Mesenchymal stem cell (in vitro differentiated cells and primary cell): ENCODE measurements around the gene OPCML.

Experiments used
- DNase-seq: peaks from one replicate; pipeline ENCODE4 v3.0.0-alpha.2; 2013
- H2AFZ ChIP-seq: one replicate; pipeline ENCODE4 v1.6.1; 2013; ENCODE audit warnings: low read depth, mild to moderate bottlenecking, control low read depth, inconsistent platforms, low read length, moderate library complexity
- H2AK5ac ChIP-seq: 2 replicates; pipeline ENCODE4 v1.6.1; 2013; ENCODE audit warnings: low read length, moderate library complexity, mild to moderate bottlenecking, inconsistent platforms; ENCODE audit not compliant: severe bottlenecking
- H2BK120ac ChIP-seq: one replicate; pipeline ENCODE4 v1.6.1; 2013; ENCODE audit warnings: low read depth, mild to moderate bottlenecking, inconsistent platforms, low read length, moderate library complexity
- H2BK12ac ChIP-seq, 2 experiments: one replicate each; pipeline ENCODE4 v1.6.1; 2013; ENCODE audit warnings: inconsistent platforms in 2 of 2, low read length in 2 of 2, mild to moderate bottlenecking in 2 of 2, moderate library complexity in 2 of 2, control low read depth in 1 of 2
- H2BK15ac ChIP-seq: one replicate; pipeline ENCODE4 v1.6.1; 2013; ENCODE audit warnings: mild to moderate bottlenecking, low read depth, inconsistent platforms; ENCODE audit not compliant: poor library complexity, severe bottlenecking
- H2BK5ac ChIP-seq: 2 replicates; pipeline ENCODE4 v1.6.1; 2013; ENCODE audit warnings: low read depth, mild to moderate bottlenecking, low read length, control low read depth, inconsistent platforms; ENCODE audit not compliant: poor library complexity, severe bottlenecking
- H3K14ac ChIP-seq, 2 experiments: one replicate each; pipeline ENCODE4 v1.6.1; 2013; ENCODE audit warnings: inconsistent platforms in 2 of 2, low read length in 2 of 2, control low read depth in 1 of 2, mild to moderate bottlenecking in 1 of 2, moderate library complexity in 1 of 2
- H3K18ac ChIP-seq, 2 experiments: one replicate each; pipeline ENCODE4 v1.6.1; 2013; ENCODE audit warnings: inconsistent platforms in 2 of 2, low read length in 2 of 2, control low read depth in 1 of 2, low read depth in 1 of 2, mild to moderate bottlenecking in 1 of 2
- H3K23ac ChIP-seq, 2 experiments: one replicate each; pipeline ENCODE4 v1.6.1; 2013; ENCODE audit warnings: inconsistent platforms in 2 of 2, low read length in 2 of 2, mild to moderate bottlenecking in 2 of 2, moderate library complexity in 2 of 2, control low read depth in 1 of 2
- H3K27ac ChIP-seq: 2 replicates; pipeline ENCODE4 v1.5.1; 2013; ENCODE audit warnings: mild to moderate bottlenecking, moderate library complexity, low read length, control low read depth, inconsistent platforms; ENCODE audit not compliant: poor library complexity, severe bottlenecking
- H3K27me3 ChIP-seq, 2 experiments: 2 replicates each; pipeline versions ENCODE4 v1.6.1 to v1.7.0; 2013; ENCODE audit warnings: low read length in 2 of 2, mild to moderate bottlenecking in 2 of 2, moderate library complexity in 2 of 2, control low read depth in 1 of 2, inconsistent platforms in 1 of 2; ENCODE audit not compliant: control insufficient read depth in 1 of 2, insufficient read depth in 1 of 2
- H3K36me3 ChIP-seq, 2 experiments: 2 replicates each; pipeline versions ENCODE4 v1.6.1 to v1.7.0; 2013; ENCODE audit warnings: low read length in 2 of 2, control low read depth in 1 of 2, inconsistent platforms in 1 of 2, low read depth in 1 of 2, mild to moderate bottlenecking in 1 of 2; ENCODE audit not compliant: insufficient read depth in 2 of 2, control insufficient read depth in 1 of 2
- H3K4ac ChIP-seq, 2 experiments: one replicate each; pipeline ENCODE4 v1.6.1; 2013; ENCODE audit warnings: inconsistent platforms in 2 of 2, low read length in 2 of 2, mild to moderate bottlenecking in 2 of 2, moderate library complexity in 2 of 2, control low read depth in 1 of 2, low read depth in 1 of 2
- H3K4me1 ChIP-seq: 2 replicates; pipeline ENCODE4 v1.6.1; 2013; ENCODE audit warnings: low read depth, low read length, control low read depth; ENCODE audit not compliant: control insufficient read depth, insufficient read depth
- H3K4me2 ChIP-seq: 2 replicates; pipeline ENCODE4 v1.6.1; 2013; ENCODE audit warnings: low read length, mild to moderate bottlenecking, inconsistent platforms; ENCODE audit not compliant: poor library complexity, severe bottlenecking
- H3K4me3 ChIP-seq, 2 experiments: 2 replicates each; pipeline versions ENCODE4 v1.5.1 to v1.7.0; 2013; ENCODE audit warnings: low read length in 2 of 2, mild to moderate bottlenecking in 2 of 2, control low read depth in 1 of 2, low read depth in 1 of 2; ENCODE audit not compliant: insufficient read depth in 1 of 2
- H3K79me1 ChIP-seq: replicated peaks from 2 replicates; pipeline ENCODE4 v1.6.1; 2013; ENCODE audit warnings: mild to moderate bottlenecking, control low read depth, low read length, inconsistent platforms; ENCODE audit not compliant: poor library complexity, severe bottlenecking
- H3K9ac ChIP-seq: 2 replicates; pipeline ENCODE4 v1.7.0; 2013; ENCODE audit warnings: mild to moderate bottlenecking, low read length, moderate library complexity
- H3K9me3 ChIP-seq: 2 replicates; pipeline ENCODE4 v1.7.0; 2013; ENCODE audit warnings: mild to moderate bottlenecking, low read length; ENCODE audit not compliant: control insufficient read depth
- H4K8ac ChIP-seq: one replicate; pipeline ENCODE4 v1.6.1; 2013; ENCODE audit warnings: inconsistent platforms, mild to moderate bottlenecking, low read length, moderate library complexity
- H4K91ac ChIP-seq: one replicate; pipeline ENCODE4 v1.6.1; 2013; ENCODE audit warnings: mild to moderate bottlenecking, low read length, inconsistent platforms
- WGBS: methylation state at CpG from one replicate; pipeline ENCODE4 v1.1.7; 2013; ENCODE audit warnings: mixed read lengths; 5-methylcytosine and 5-hydroxymethylcytosine counted together

The OPCML gene

DNA sequence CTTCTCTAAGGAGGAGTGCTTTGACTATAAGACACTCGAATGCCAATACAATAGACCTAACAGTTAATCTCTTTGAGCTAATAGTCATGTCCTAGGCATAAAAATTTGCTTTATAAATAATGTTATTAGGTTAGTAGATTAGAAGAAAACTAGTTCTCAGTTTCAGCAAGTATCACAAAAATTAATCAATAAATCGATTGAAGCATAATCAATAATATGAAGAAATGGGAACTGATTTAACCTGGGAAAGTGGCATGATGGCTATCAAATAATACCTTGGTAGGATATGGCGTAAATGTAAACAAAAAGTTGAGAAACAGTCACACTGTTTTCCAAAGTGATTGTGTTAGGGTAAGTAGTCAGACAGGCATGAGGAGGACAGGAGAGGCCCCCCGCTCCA lies 676.3 kb downstream of the OPCML start:
- Histone ChIP-seq H3K9me3 (peaks cover 8% of the 10 kb centered on the region), H2BK15ac (no peak overlapping the region), H4K8ac (no peak overlapping the region), H2AFZ (no peak overlapping the region), H3K4me1 (no peaks in the 10 kb centered on the region), H2BK120ac (no peak overlapping the region), H3K36me3 (no peaks in the 10 kb centered on the region), H3K9ac (no peak overlapping the region), H3K4ac (no peak overlapping the region), H2BK12ac (no peak overlapping the region), H3K79me1 (no peaks in the 10 kb centered on the region), H3K4me3 (no peak overlapping the region), H3K27me3 (no peaks in the 10 kb centered on the region), H3K4me2 (no peak overlapping the region), H2BK5ac (no peak overlapping the region), H4K91ac (no peak overlapping the region), H3K18ac (no peak overlapping the region), H2AK5ac (no peak overlapping the region), H3K14ac (no peak overlapping the region), H3K23ac (no peak overlapping the region), H3K27ac (no peak overlapping the region)
- WGBS = 92% methylated on average over 3 of the region's 4 CpGs
- DNase-seq = no peak

DNA sequence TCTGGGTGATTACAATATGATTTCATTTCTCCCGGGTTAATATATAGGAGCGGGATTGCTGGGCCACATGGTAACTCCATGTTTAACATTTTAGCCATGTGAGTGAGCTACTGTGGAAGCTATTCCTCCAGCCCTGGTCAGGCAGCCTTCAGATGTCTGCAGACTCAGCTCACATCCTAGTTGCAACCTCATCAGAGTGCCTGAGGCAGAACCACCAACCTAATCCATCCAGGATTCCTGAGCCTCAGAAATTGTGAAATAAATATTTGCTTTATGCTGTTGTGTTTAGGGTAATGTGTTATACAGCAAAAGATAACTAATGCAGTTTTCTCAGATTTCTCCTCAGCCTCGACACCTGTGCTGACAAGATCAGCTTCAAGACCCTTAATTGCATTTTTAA lies 676.8 kb downstream of the OPCML start:
- no peak overlapping the region for H3K4me2 ChIP-seq
- no peaks in the 10 kb centered on the region for H3K36me3 ChIP-seq
- DNase-seq = no peak
- H2BK15ac ChIP-seq = no peak overlapping the region
- H3K23ac ChIP-seq = no peak overlapping the region
- H2AFZ ChIP-seq = no peak overlapping the region
- no peak overlapping the region for H3K4me3 ChIP-seq
- 100% methylated on average over 2 of the region's 3 CpGs for WGBS
- no peak overlapping the region for H2AK5ac ChIP-seq
- H3K27ac ChIP-seq = no peak overlapping the region
- H3K9ac ChIP-seq = no peak overlapping the region
- no peak overlapping the region for H2BK5ac ChIP-seq
- no peak overlapping the region for H3K18ac ChIP-seq
- H3K27me3 ChIP-seq = no peaks in the 10 kb centered on the region
- peaks cover 8% of the 10 kb centered on the region for H3K9me3 ChIP-seq
- no peak overlapping the region for H2BK12ac ChIP-seq
- H2BK120ac ChIP-seq = no peak overlapping the region
- no peaks in the 10 kb centered on the region for H3K79me1 ChIP-seq
- H3K14ac ChIP-seq = no peak overlapping the region
- no peak overlapping the region for H4K91ac ChIP-seq
- H4K8ac ChIP-seq = no peak overlapping the region
- H3K4ac ChIP-seq = no peak overlapping the region
- H3K4me1 ChIP-seq = no peaks in the 10 kb centered on the region

DNA sequence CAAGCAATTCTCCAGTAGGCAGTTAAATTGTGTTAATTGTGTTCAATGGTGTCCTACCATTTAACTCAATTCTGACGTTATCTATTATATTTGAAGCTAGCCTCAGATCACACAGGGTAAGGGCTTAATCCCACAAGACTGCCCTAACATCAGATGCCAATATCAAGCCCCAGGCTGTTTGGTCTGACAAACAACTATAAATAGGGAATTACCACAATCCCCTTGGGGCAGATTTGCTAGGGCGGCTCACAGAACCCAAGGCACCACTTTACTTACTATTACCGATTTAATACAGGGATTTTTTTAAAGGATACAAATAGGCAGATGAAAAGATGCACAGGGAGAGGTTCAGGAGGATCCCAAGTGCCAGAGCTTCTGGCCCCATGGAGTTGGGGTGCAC lies 678.4 kb downstream of the OPCML start:
- no peak overlapping the region for H2BK120ac ChIP-seq
- no peak overlapping the region for H4K91ac ChIP-seq
- peaks cover 8% of the 10 kb centered on the region for H3K9me3 ChIP-seq
- H3K4me1 ChIP-seq = no peaks in the 10 kb centered on the region
- no peak overlapping the region for H3K4ac ChIP-seq
- DNase-seq = no peak
- 90% methylated on average over 3 of the region's 3 CpGs for WGBS
- no peak overlapping the region for H3K23ac ChIP-seq
- no peak overlapping the region for H3K14ac ChIP-seq
- no peak overlapping the region for H2BK15ac ChIP-seq
- no peak overlapping the region for H3K27ac ChIP-seq
- no peak overlapping the region for H3K4me2 ChIP-seq
- no peak overlapping the region for H4K8ac ChIP-seq
- no peaks in the 10 kb centered on the region for H3K79me1 ChIP-seq
- no peaks in the 10 kb centered on the region for H3K36me3 ChIP-seq
- H2AFZ ChIP-seq = no peak overlapping the region
- no peak overlapping the region for H3K18ac ChIP-seq
- peaks cover 0 to 3% of the 10 kb centered on the region in 2 experiments for H3K27me3 ChIP-seq
- H2BK5ac ChIP-seq = no peak overlapping the region
- H2AK5ac ChIP-seq = no peak overlapping the region
- no peak overlapping the region for H3K4me3 ChIP-seq
- no peak overlapping the region for H2BK12ac ChIP-seq
- H3K9ac ChIP-seq = no peak overlapping the region

DNA sequence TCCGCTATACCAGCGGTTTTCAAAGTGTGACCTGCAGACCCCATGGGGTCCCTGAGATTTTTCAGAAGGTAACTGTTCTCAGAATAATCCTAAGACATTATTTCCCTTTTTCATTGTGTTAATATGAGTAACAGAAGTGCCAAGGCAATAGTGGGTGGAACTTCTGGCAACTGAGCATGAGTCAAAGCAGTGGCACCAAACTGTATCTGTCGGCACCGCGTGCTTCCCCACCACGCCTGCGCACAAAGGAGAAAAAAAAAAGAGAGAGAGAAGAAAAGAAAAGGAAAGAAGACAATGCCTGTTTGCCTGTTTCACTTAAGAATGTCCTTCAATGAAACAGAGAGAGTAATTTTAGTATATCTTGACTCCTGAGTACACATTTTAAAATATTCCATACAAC lies 679.9 kb downstream of the OPCML start:
- Histone ChIP-seq H3K4ac (no peak overlapping the region), H3K36me3 (no peaks in the 10 kb centered on the region), H2BK12ac (no peak overlapping the region), H2AK5ac (no peak overlapping the region), H2BK5ac (no peak overlapping the region), H3K4me2 (no peak overlapping the region), H3K9me3 (peaks cover 8% of the 10 kb centered on the region), H2BK15ac (no peak overlapping the region), H2AFZ (no peak overlapping the region), H3K4me3 (no peak overlapping the region), H3K9ac (no peak overlapping the region), H3K79me1 (no peaks in the 10 kb centered on the region), H3K4me1 (no peaks in the 10 kb centered on the region), H3K23ac (no peak overlapping the region), H4K91ac (no peak overlapping the region), H3K27ac (no peak overlapping the region), H3K18ac (no peak overlapping the region), H3K14ac (no peak overlapping the region), H4K8ac (no peak overlapping the region), H2BK120ac (no peak overlapping the region), H3K27me3 (peaks cover 0 to 3% of the 10 kb centered on the region in 2 experiments)
- DNase-seq = no peak
- WGBS = over 99% methylated on average over 7 of the region's 7 CpGs
